ENCODE results near the gene MMP27. TPM values are rescaled to one million over a fixed set of nuclear protein-coding genes. Genes with fewer than 3 reads are reported as not detected.
"Not testable (repeated sequence)": the region's sequence is repeated elsewhere in the genome, so short reads cannot be mapped to it uniquely, and the experiment has no call there.

The MMP27 gene, protein sequence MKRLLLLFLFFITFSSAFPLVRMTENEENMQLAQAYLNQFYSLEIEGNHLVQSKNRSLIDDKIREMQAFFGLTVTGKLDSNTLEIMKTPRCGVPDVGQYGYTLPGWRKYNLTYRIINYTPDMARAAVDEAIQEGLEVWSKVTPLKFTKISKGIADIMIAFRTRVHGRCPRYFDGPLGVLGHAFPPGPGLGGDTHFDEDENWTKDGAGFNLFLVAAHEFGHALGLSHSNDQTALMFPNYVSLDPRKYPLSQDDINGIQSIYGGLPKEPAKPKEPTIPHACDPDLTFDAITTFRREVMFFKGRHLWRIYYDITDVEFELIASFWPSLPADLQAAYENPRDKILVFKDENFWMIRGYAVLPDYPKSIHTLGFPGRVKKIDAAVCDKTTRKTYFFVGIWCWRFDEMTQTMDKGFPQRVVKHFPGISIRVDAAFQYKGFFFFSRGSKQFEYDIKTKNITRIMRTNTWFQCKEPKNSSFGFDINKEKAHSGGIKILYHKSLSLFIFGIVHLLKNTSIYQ
- not detected for total RNA-seq

- TF ChIP-seq, protein P1, sequence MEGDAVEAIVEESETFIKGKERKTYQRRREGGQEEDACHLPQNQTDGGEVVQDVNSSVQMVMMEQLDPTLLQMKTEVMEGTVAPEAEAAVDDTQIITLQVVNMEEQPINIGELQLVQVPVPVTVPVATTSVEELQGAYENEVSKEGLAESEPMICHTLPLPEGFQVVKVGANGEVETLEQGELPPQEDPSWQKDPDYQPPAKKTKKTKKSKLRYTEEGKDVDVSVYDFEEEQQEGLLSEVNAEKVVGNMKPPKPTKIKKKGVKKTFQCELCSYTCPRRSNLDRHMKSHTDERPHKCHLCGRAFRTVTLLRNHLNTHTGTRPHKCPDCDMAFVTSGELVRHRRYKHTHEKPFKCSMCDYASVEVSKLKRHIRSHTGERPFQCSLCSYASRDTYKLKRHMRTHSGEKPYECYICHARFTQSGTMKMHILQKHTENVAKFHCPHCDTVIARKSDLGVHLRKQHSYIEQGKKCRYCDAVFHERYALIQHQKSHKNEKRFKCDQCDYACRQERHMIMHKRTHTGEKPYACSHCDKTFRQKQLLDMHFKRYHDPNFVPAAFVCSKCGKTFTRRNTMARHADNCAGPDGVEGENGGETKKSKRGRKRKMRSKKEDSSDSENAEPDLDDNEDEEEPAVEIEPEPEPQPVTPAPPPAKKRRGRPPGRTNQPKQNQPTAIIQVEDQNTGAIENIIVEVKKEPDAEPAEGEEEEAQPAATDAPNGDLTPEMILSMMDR (IDR thresholded peaks at IDR 0.05), result no peak
- ATAC-seq (ENCODE audit: low FRiP score), result no peak
Observed at GRCh38 chr11:102705626-102706025, at the start of gene MMP27. MMP27 (minus strand) TSS chr11:102705769; CDS start chr11:102705714, 55 bp downstream.

GRCh38 chr11:102753267-102753666, 47.7 kb upstream of the MMP27 start:
- TF ChIP-seq, protein P1 (IDR thresholded peaks at IDR 0.05), result no peak
- ATAC-seq (ENCODE audit: low FRiP score), result no peak
- DNase-seq (ENCODE audit: low spot score), result no peak

More at GRCh38 chr11:102705626-102706025, at the start of gene MMP27:
- no peak for DNase-seq (ENCODE audit: low spot score)

GRCh38 chr11:102751673-102752072, 46.1 kb upstream of the MMP27 start:
- TF ChIP-seq, protein P1 (IDR thresholded peaks at IDR 0.05), result no peak
- DNase-seq (ENCODE audit: low spot score) (no peak), ATAC-seq (ENCODE audit: low FRiP score) (no peak)

- no peak for ATAC-seq (ENCODE audit: low FRiP score)
- DNase-seq (ENCODE audit: low spot score), result no peak
Observed at GRCh38 chr11:102749101-102749722, 43.6 kb upstream of the MMP27 start.

DNA sequence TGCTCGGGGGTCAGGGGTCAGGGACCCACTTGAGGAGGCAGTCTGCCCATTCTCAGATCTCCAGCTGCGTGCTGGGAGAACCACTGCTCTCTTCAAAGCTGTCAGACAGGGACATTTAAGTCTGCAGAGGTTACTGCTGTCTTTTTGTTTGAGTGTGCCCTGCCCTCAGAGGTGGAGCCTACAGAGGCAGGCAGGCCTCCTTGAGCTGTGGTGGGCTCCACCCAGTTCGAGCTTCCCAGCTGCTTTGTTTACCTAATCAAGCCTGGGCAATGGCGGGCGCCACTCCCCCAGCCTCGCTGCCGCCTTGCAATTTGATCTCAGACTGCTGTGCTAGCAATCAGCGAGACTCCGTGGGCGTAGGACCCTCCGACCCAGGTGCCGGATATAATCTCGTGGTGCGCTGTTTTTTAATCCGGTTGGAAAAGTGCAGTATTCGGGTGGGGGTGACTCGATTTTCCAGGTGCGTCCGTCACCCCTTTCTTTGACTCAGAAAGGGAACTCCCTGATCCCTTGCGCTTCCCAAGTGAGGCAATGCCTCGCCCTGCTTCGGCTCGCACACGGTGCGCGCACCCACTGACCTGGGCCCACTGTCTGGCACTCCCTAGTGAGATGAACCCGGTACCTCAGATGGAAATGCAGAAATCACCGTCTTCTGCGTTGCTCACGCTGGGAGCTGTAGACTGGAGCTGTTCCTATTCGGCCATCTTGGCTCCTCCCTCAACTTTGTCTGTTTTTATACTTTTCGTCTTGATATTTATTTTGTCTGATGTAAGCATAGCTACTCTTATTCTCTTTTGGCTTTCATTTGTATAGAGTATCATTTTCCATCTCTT, 41.4 kb upstream of the MMP27 start:
- ATAC-seq (ENCODE audit: low FRiP score); DNase-seq (ENCODE audit: low spot score): not testable (repeated sequence)

More at GRCh38 chr11:102749101-102749722, 43.6 kb upstream of the MMP27 start:
- TF ChIP-seq, protein P1 (IDR thresholded peaks at IDR 0.05), result no peak

DNA sequence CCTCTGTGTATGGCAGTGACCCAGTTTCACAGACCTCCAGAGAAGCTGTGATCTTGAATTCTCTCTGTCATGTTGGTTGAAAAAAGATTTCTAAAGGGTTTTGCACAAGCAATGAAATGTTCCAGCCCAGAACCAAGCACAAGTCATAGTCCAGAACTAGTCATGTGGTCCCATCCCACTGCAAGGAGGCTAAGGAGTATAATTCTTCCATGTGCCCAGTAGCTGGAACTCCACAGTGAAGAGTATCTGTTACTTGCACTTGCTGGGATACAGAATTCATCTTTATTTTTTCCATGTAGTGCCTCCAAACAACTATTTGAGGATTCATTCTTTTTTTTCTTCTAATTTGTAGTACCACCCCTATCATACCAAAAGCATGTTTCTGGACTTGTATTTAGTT, 29.1 kb upstream of the MMP27 start:
- no peak for ATAC-seq (ENCODE audit: low FRiP score)
- DNase-seq (ENCODE audit: low spot score), result no peak
- TF ChIP-seq, protein P1 (IDR thresholded peaks at IDR 0.05), result no peak

All from omental fat pad (tissue), 4 donors.